Stimulated activated CD8-positive, alpha-beta memory T cell treated with anti-CD3 and anti-CD28 coated beads, Interleukin-15, amount 100 ng/mL, for 48 hours (primary cell): ENCODE data around the gene LENG1.

ENCODE experiments used
- DNase-seq, 2 donors: peaks; one replicate each; pipeline ENCODE4 v3.0.0-alpha.2; 2020; ENCODE audit warnings: low read depth in 2 of 2

LENG1 gene

GRCh38 chr19:54141356-54141755 lies 18.2 kb downstream of the LENG1 start:
- no peak for DNase-seq

GRCh38 chr19:54138489-54139256 lies 20.8 kb downstream of the LENG1 start:
- DNase-seq = peak; percentile 33 to 38

GRCh38 chr19:54137699-54138488 lies 21.6 kb downstream of the LENG1 start, which contains the start of gene CNOT3:
Gene CNOT3, plus strand, starts transcription at chr19:54137762. Its CDS starts 5,217 bp downstream, at chr19:54142979.
- DNase-seq = peak; percentile 13 to 25

GRCh38 chr19:54136864-54137698 lies 22.4 kb downstream of the LENG1 start:
- peak; percentile 99 for DNase-seq

- no peak for DNase-seq
Observed at GRCh38 chr19:54136086-54136863, 23.2 kb downstream of the LENG1 start.

GRCh38 chr19:54133957-54134590 lies 25.4 kb downstream of the LENG1 start:
- DNase-seq = no peak

- DNase-seq = no peak
Observed at GRCh38 chr19:54133312-54133956, 26.1 kb downstream of the LENG1 start.

- no peak for DNase-seq
Observed at GRCh38 chr19:54129617-54129996, 29.9 kb downstream of the LENG1 start.

- no peak for DNase-seq
Observed at GRCh38 chr19:54128796-54129616, 30.5 kb downstream of the LENG1 start.

- DNase-seq = no peak
Observed at GRCh38 chr19:54128441-54128725, 31.1 kb downstream of the LENG1 start.

GRCh38 chr19:54127688-54128440 lies 31.7 kb downstream of the LENG1 start:
- DNase-seq = no peak

- DNase-seq = no peak
Observed at GRCh38 chr19:54125713-54126112, 33.8 kb downstream of the LENG1 start.

- no peak for DNase-seq
Observed at GRCh38 chr19:54124393-54124792, 35.1 kb downstream of the LENG1 start.

- DNase-seq = no peak
Observed at GRCh38 chr19:54123682-54124081, 35.8 kb downstream of the LENG1 start.

- DNase-seq = no peak
Observed at GRCh38 chr19:54121259-54121658, 38.3 kb downstream of the LENG1 start.

GRCh38 chr19:54115109-54116063 lies 44.1 kb downstream of the LENG1 start, which contains the start of the genes PRPF31 and TFPT:
Gene PRPF31, plus strand, starts transcription at chr19:54115754. Its CDS starts 2,525 bp downstream, at chr19:54118279.
Gene TFPT, minus strand, starts transcription at chr19:54115657. Its CDS starts 388 bp downstream, at chr19:54115269.
- DNase-seq = peak; percentile 90

GRCh38 chr19:54114340-54115108 lies 45.0 kb downstream of the LENG1 start:
- peak; percentile 33 to 43 for DNase-seq
